WTC11 (cell line): ENCODE data around the gene NKG7.

Experiments
- CBFB ChIP-seq: sonication (generic); formaldehyde crosslinking; IDR thresholded peaks from 2 replicates; pipeline ENCODE4 v1.8.1; 2022; ENCODE audit warnings: mild to moderate bottlenecking, low read depth, missing genetic modification reagents
- GRHL2 ChIP-seq: fragments of 250-450 bp; sonication (Bioruptor Pico); IDR thresholded peaks from 2 replicates; pipeline ENCODE4 v1.8.0; 2022; ENCODE audit warnings: mild to moderate bottlenecking, moderate library complexity; ENCODE audit not compliant: insufficient replicate concordance, severe bottlenecking
- JUN ChIP-seq: sonication (generic); formaldehyde crosslinking; IDR thresholded peaks from 2 replicates; pipeline ENCODE4 v1.8.0; 2023; ENCODE audit warnings: mild to moderate bottlenecking, missing genetic modification reagents
- NR2C2 ChIP-seq: sonication (generic); formaldehyde crosslinking; IDR thresholded peaks from 2 replicates; pipeline ENCODE4 v1.8.0; 2022; ENCODE audit warnings: mild to moderate bottlenecking, missing genetic modification reagents
- NR3C1 ChIP-seq: sonication (generic); formaldehyde crosslinking; conservative IDR thresholded peaks from 2 replicates; pipeline ENCODE4 v1.8.1; 2023; ENCODE audit warnings: low read depth, mild to moderate bottlenecking, missing genetic modification reagents
- SP1 ChIP-seq: sonication (generic); formaldehyde crosslinking; conservative IDR thresholded peaks from 2 replicates; pipeline ENCODE4 v1.8.1; 2022; ENCODE audit warnings: missing genetic modification reagents
- TCF7 ChIP-seq: sonication (generic); formaldehyde crosslinking; IDR thresholded peaks from 2 replicates; pipeline ENCODE4 v1.8.0; 2022; ENCODE audit warnings: mild to moderate bottlenecking, low read depth, missing genetic modification reagents, moderate library complexity
- TP53 ChIP-seq: sonication (generic); formaldehyde crosslinking; IDR thresholded peaks from 2 replicates; pipeline ENCODE4 v1.8.1; 2023; ENCODE audit warnings: mild to moderate bottlenecking, missing genetic modification reagents
- TF ChIP-seq, protein P1 (sequence below): sonication (generic); formaldehyde crosslinking; IDR thresholded peaks from 2 replicates; pipeline ENCODE4 v1.8.1; 2023; ENCODE audit warnings: mild to moderate bottlenecking, missing genetic modification reagents, moderate library complexity
- TF ChIP-seq, protein P2 (sequence below): sonication (generic); formaldehyde crosslinking; IDR thresholded peaks from 2 replicates; pipeline ENCODE4 v1.8.0; 2023; ENCODE audit warnings: mild to moderate bottlenecking, missing genetic modification reagents
- TF ChIP-seq, protein P3 (sequence below): fragments of 200-600 bp; IDR thresholded peaks from 2 replicates; pipeline ENCODE4 v1.8.0; 2022; ENCODE audit warnings: antibody characterized with exemption
- TF ChIP-seq, protein P4 (sequence below): sonication (generic); formaldehyde crosslinking; IDR thresholded peaks from 2 replicates; pipeline ENCODE4 v1.8.1; 2023; ENCODE audit warnings: mild to moderate bottlenecking, missing genetic modification reagents, borderline replicate concordance
- TF ChIP-seq, protein P5 (sequence below): sonication (generic); formaldehyde crosslinking; IDR thresholded peaks from 2 replicates; pipeline ENCODE4 v1.8.1; 2023; ENCODE audit warnings: mild to moderate bottlenecking, missing genetic modification reagents
- TF ChIP-seq, protein P6 (sequence below): fragments of 250-450 bp; sonication (Bioruptor Pico); IDR thresholded peaks from 2 replicates; pipeline ENCODE4 v1.9.0; 2021; ENCODE audit warnings: mild to moderate bottlenecking, borderline replicate concordance

DNA sequence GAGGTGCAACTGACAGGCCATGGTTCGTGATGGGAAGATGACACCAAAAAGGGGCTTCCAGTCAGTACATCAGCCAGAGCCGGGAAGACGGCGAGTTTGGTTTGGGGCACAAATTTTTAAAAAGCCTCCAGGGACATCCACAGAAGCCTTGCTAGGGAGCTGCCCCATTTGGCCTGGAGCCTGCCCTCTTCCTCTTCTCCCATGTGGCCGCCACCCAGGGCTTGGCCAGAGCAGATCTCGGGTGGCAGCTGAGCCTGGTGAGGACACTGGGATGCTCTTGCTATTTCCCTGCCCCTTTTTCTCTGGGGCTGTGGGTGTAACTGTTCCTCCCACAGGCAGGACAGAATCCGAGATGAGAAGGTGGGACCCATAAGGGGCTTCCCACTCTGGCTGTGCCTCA is 14.5 kb downstream of the NKG7 start:
- TF ChIP-seq, protein P1, sequence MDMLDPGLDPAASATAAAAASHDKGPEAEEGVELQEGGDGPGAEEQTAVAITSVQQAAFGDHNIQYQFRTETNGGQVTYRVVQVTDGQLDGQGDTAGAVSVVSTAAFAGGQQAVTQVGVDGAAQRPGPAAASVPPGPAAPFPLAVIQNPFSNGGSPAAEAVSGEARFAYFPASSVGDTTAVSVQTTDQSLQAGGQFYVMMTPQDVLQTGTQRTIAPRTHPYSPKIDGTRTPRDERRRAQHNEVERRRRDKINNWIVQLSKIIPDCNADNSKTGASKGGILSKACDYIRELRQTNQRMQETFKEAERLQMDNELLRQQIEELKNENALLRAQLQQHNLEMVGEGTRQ, result no peak
- TF ChIP-seq, protein P2, sequence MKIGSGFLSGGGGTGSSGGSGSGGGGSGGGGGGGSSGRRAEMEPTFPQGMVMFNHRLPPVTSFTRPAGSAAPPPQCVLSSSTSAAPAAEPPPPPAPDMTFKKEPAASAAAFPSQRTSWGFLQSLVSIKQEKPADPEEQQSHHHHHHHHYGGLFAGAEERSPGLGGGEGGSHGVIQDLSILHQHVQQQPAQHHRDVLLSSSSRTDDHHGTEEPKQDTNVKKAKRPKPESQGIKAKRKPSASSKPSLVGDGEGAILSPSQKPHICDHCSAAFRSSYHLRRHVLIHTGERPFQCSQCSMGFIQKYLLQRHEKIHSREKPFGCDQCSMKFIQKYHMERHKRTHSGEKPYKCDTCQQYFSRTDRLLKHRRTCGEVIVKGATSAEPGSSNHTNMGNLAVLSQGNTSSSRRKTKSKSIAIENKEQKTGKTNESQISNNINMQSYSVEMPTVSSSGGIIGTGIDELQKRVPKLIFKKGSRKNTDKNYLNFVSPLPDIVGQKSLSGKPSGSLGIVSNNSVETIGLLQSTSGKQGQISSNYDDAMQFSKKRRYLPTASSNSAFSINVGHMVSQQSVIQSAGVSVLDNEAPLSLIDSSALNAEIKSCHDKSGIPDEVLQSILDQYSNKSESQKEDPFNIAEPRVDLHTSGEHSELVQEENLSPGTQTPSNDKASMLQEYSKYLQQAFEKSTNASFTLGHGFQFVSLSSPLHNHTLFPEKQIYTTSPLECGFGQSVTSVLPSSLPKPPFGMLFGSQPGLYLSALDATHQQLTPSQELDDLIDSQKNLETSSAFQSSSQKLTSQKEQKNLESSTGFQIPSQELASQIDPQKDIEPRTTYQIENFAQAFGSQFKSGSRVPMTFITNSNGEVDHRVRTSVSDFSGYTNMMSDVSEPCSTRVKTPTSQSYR (CRISPR knock-in tag), result no peak
- TF ChIP-seq, protein P3, sequence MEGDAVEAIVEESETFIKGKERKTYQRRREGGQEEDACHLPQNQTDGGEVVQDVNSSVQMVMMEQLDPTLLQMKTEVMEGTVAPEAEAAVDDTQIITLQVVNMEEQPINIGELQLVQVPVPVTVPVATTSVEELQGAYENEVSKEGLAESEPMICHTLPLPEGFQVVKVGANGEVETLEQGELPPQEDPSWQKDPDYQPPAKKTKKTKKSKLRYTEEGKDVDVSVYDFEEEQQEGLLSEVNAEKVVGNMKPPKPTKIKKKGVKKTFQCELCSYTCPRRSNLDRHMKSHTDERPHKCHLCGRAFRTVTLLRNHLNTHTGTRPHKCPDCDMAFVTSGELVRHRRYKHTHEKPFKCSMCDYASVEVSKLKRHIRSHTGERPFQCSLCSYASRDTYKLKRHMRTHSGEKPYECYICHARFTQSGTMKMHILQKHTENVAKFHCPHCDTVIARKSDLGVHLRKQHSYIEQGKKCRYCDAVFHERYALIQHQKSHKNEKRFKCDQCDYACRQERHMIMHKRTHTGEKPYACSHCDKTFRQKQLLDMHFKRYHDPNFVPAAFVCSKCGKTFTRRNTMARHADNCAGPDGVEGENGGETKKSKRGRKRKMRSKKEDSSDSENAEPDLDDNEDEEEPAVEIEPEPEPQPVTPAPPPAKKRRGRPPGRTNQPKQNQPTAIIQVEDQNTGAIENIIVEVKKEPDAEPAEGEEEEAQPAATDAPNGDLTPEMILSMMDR, result no peak
- TF ChIP-seq SP1 (CRISPR knock-in tag) (no peak), TP53 (no peak), GRHL2 (CRISPR knock-in tag) (no peak), CBFB (CRISPR knock-in tag) (no peak), JUN (CRISPR knock-in tag) (no peak), NR2C2 (no peak), TCF7 (CRISPR knock-in tag) (no peak), NR3C1 (CRISPR knock-in tag) (no peak)
- TF ChIP-seq, protein P4, sequence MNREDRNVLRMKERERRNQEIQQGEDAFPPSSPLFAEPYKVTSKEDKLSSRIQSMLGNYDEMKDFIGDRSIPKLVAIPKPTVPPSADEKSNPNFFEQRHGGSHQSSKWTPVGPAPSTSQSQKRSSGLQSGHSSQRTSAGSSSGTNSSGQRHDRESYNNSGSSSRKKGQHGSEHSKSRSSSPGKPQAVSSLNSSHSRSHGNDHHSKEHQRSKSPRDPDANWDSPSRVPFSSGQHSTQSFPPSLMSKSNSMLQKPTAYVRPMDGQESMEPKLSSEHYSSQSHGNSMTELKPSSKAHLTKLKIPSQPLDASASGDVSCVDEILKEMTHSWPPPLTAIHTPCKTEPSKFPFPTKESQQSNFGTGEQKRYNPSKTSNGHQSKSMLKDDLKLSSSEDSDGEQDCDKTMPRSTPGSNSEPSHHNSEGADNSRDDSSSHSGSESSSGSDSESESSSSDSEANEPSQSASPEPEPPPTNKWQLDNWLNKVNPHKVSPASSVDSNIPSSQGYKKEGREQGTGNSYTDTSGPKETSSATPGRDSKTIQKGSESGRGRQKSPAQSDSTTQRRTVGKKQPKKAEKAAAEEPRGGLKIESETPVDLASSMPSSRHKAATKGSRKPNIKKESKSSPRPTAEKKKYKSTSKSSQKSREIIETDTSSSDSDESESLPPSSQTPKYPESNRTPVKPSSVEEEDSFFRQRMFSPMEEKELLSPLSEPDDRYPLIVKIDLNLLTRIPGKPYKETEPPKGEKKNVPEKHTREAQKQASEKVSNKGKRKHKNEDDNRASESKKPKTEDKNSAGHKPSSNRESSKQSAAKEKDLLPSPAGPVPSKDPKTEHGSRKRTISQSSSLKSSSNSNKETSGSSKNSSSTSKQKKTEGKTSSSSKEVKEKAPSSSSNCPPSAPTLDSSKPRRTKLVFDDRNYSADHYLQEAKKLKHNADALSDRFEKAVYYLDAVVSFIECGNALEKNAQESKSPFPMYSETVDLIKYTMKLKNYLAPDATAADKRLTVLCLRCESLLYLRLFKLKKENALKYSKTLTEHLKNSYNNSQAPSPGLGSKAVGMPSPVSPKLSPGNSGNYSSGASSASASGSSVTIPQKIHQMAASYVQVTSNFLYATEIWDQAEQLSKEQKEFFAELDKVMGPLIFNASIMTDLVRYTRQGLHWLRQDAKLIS (CRISPR knock-in tag), result no peak
- TF ChIP-seq, protein P5, sequence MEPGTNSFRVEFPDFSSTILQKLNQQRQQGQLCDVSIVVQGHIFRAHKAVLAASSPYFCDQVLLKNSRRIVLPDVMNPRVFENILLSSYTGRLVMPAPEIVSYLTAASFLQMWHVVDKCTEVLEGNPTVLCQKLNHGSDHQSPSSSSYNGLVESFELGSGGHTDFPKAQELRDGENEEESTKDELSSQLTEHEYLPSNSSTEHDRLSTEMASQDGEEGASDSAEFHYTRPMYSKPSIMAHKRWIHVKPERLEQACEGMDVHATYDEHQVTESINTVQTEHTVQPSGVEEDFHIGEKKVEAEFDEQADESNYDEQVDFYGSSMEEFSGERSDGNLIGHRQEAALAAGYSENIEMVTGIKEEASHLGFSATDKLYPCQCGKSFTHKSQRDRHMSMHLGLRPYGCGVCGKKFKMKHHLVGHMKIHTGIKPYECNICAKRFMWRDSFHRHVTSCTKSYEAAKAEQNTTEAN (CRISPR knock-in tag), result no peak
- TF ChIP-seq, protein P6, sequence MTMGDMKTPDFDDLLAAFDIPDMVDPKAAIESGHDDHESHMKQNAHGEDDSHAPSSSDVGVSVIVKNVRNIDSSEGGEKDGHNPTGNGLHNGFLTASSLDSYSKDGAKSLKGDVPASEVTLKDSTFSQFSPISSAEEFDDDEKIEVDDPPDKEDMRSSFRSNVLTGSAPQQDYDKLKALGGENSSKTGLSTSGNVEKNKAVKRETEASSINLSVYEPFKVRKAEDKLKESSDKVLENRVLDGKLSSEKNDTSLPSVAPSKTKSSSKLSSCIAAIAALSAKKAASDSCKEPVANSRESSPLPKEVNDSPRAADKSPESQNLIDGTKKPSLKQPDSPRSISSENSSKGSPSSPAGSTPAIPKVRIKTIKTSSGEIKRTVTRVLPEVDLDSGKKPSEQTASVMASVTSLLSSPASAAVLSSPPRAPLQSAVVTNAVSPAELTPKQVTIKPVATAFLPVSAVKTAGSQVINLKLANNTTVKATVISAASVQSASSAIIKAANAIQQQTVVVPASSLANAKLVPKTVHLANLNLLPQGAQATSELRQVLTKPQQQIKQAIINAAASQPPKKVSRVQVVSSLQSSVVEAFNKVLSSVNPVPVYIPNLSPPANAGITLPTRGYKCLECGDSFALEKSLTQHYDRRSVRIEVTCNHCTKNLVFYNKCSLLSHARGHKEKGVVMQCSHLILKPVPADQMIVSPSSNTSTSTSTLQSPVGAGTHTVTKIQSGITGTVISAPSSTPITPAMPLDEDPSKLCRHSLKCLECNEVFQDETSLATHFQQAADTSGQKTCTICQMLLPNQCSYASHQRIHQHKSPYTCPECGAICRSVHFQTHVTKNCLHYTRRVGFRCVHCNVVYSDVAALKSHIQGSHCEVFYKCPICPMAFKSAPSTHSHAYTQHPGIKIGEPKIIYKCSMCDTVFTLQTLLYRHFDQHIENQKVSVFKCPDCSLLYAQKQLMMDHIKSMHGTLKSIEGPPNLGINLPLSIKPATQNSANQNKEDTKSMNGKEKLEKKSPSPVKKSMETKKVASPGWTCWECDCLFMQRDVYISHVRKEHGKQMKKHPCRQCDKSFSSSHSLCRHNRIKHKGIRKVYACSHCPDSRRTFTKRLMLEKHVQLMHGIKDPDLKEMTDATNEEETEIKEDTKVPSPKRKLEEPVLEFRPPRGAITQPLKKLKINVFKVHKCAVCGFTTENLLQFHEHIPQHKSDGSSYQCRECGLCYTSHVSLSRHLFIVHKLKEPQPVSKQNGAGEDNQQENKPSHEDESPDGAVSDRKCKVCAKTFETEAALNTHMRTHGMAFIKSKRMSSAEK, result no peak
